ENCODE results near the gene PLD4. TPM values are rescaled to one million over a fixed set of nuclear protein-coding genes. Genes with fewer than 3 reads are reported as not detected.

Gene PLD4
- total and polyA plus RNA-seq, 9 of the 15 experiments (the other 6 are each of a cell fraction or from before 2014, with no cell fraction given), result 0.18 to 0.24 TPM; not detected in 7

DNA sequence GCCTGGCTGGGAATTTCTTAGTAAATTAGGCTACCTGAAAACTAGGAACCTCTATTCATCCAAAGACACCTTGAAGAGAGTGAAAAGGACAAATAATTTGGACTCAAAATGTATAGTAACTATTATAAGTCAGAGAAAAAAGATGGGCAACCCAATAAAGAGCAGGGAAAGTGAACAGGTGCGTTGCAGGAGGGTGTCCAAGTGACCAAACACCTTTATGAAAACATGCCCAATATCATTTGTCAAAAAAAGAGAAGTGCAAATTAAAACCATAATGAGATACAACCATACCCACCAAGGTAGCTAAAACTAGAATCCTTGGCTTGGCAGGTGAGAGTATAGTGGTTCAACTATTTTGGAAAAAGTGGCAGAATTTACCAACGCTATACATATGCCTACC is 24.9 kb upstream of the PLD4 start:
- H3K27me3 ChIP-seq (ENCODE audit: control insufficient read depth in 2 of 2, insufficient read depth in 2 of 2, low read length in 2 of 2), result peaks cover 8 to 20% of the 10 kb centered on the region in 2 experiments; a peak in 4 of 5 replicates
- in situ Hi-C loops (cut with MboI) (no loop called here), intact Hi-C loops (cut with micrococcal nuclease) (no loop called here)
- H3K4me2 ChIP-seq (ENCODE audit: insufficient read depth, low read length), result no peak overlapping the region
- DNase-seq (ENCODE audit: extremely low read depth in 1 of 4, low spot score in 3 of 4) (no peak), FAIRE-seq (no peak), ATAC-seq (no peak)
- H3K9ac ChIP-seq (ENCODE audit: insufficient read depth in 1 of 2, low read depth in 2 of 2, low read length in 2 of 2), result no peak overlapping the region
- H3K9me1 ChIP-seq (ENCODE audit: control insufficient read depth, insufficient read depth, low read length), result no peaks in the 10 kb centered on the region
- H3K4me3 ChIP-seq, result no peak overlapping the region
- H2AFZ ChIP-seq (ENCODE audit: low read depth, low read length), result no peak overlapping the region
- POLR2A ChIA-PET, result no interaction called here
- CTCF ChIA-PET (ENCODE audit: low intra/inter-chr PET ratio), result interaction anchor here (0.6 kb wide), 1 partner anchor 1521 kb away, joined by 4 read pairs; no protein-coding TSS in a partner anchor
- H3K27ac ChIP-seq (ENCODE audit: extremely low read depth, low read depth, low read length), result no peak overlapping the region
- H3K9me3 ChIP-seq (replicated peaks; ENCODE audit: control insufficient read depth, insufficient read depth, low read depth, low read length), result peaks cover 2% of the 10 kb centered on the region; the same call in 1 of the 2 replicates
- BruUV-seq (replicated peaks), result no TSS peak
- H3K4me1 ChIP-seq (replicated peaks in 1 of 2; ENCODE audit: control insufficient read depth in 2 of 2, insufficient read depth in 2 of 2, low read length in 2 of 2), result peaks cover 0 to 34% of the 10 kb centered on the region in 2 experiments; a peak in 2 of 5 replicates
- no peaks in the 10 kb centered on the region for H4K20me1 ChIP-seq (replicated peaks; ENCODE audit: control insufficient read depth, insufficient read depth, low read length)
- WGBS (ENCODE audit: insufficient coverage, low coverage, missing lambda C conversion rate), result 0% methylated on average over 2 of the region's 2 CpGs
- H3K36me3 ChIP-seq (ENCODE audit: control insufficient read depth, insufficient read depth, low read length), result no peaks in the 10 kb centered on the region
- no peaks in the 10 kb centered on the region for H3K79me2 ChIP-seq (ENCODE audit: control insufficient read depth, insufficient read depth, low read length)
- TF ChIP-seq CTCFL (IDR thresholded peaks at IDR 0.05; ENCODE audit: borderline replicate concordance, insufficient read depth, low read depth, low read length, poor library complexity, severe bottlenecking) (no peak), RBM25 (IDR thresholded peaks at IDR 0.05; ENCODE audit: low read depth, low read length, severe bottlenecking) (no peak), ZNF41 (CRISPR knock-in tag; conservative IDR thresholded peaks at IDR 0.05) (no peak), ELK1 (CRISPR knock-in tag; IDR thresholded peaks at IDR 0.05) (no peak), ZNF507 (tag; conservative IDR thresholded peaks at IDR 0.05) (no peak), ZNF444 (CRISPR knock-in tag; IDR thresholded peaks at IDR 0.05) (no peak), FOS (IDR thresholded peaks at IDR 0.05; ENCODE audit: extremely low read depth, insufficient read length) (no peak), ATF3 (IDR thresholded peaks at IDR 0.05) (no peak), ATF3 (CRISPR knock-in tag; conservative IDR thresholded peaks at IDR 0.05) (no peak), DDX20 (tag; IDR thresholded peaks at IDR 0.05; ENCODE audit: low read depth) (no peak), ZNF224 (CRISPR knock-in tag; IDR thresholded peaks at IDR 0.05) (no peak), PHB2 (IDR thresholded peaks at IDR 0.05; ENCODE audit: low read depth) (no peak), MAFG (tag; conservative IDR thresholded peaks at IDR 0.05) (no peak), ESRRA (IDR thresholded peaks at IDR 0.05; ENCODE audit: borderline replicate concordance, low read depth) (no peak)
- TF ChIP-seq, protein P1, sequence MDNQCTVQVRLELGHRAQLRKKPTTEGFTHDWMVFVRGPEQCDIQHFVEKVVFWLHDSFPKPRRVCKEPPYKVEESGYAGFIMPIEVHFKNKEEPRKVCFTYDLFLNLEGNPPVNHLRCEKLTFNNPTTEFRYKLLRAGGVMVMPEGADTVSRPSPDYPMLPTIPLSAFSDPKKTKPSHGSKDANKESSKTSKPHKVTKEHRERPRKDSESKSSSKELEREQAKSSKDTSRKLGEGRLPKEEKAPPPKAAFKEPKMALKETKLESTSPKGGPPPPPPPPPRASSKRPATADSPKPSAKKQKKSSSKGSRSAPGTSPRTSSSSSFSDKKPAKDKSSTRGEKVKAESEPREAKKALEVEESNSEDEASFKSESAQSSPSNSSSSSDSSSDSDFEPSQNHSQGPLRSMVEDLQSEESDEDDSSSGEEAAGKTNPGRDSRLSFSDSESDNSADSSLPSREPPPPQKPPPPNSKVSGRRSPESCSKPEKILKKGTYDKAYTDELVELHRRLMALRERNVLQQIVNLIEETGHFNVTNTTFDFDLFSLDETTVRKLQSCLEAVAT (IDR thresholded peaks at IDR 0.05), result no peak
- TF ChIP-seq, protein P2, sequence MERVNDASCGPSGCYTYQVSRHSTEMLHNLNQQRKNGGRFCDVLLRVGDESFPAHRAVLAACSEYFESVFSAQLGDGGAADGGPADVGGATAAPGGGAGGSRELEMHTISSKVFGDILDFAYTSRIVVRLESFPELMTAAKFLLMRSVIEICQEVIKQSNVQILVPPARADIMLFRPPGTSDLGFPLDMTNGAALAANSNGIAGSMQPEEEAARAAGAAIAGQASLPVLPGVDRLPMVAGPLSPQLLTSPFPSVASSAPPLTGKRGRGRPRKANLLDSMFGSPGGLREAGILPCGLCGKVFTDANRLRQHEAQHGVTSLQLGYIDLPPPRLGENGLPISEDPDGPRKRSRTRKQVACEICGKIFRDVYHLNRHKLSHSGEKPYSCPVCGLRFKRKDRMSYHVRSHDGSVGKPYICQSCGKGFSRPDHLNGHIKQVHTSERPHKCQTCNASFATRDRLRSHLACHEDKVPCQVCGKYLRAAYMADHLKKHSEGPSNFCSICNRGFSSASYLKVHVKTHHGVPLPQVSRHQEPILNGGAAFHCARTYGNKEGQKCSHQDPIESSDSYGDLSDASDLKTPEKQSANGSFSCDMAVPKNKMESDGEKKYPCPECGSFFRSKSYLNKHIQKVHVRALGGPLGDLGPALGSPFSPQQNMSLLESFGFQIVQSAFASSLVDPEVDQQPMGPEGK (CRISPR knock-in tag; IDR thresholded peaks at IDR 0.05; ENCODE audit: borderline replicate concordance), result no peak
